Glomerular visceral epithelial cell (primary cell): ENCODE data around the gene METTL23.

Experiments used
- DNase-seq: peaks from one replicate; pipeline ENCODE4 v3.0.0-alpha.2; 2016; ENCODE audit errors: extremely low spot score

Gene METTL23

DNA sequence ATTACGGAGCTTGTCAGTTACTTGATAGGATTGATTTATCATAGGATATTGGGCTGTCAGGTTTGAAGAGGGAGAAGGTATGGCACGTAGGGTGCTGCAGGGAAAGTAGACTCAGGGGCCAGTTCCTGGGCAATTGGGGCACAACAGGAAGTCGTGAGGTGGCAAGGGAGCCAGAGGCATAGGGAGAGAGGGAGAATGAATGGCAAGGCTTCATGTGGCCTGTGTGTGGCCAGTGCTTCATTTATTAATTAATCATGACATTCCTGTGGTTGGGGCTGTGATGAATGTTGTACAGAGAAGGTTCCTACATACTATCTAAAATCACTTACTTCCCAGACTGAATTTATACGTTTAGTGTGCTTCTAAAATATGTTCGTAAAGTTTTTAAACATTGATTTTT is 30.6 kb downstream of the METTL23 start:
- no peak for DNase-seq

DNA sequence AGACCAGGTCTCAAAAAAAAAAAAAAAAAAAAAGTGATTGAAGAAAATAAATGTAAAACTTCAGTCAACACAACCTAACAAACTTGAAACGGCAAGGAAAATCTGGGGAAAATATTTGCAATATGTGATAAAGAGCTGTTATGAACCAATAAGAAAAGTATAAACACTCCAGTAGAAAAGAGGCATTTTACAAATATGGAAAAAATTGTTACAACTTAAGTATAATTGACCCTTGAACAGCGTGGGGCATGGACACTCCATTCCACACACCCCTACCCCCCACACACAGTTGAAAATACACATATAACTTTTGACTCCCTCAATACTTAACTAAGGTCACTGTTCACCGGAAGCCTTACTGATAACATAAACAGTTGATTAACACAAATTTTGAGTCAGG is 31.9 kb downstream of the METTL23 start:
- no peak for DNase-seq

DNA sequence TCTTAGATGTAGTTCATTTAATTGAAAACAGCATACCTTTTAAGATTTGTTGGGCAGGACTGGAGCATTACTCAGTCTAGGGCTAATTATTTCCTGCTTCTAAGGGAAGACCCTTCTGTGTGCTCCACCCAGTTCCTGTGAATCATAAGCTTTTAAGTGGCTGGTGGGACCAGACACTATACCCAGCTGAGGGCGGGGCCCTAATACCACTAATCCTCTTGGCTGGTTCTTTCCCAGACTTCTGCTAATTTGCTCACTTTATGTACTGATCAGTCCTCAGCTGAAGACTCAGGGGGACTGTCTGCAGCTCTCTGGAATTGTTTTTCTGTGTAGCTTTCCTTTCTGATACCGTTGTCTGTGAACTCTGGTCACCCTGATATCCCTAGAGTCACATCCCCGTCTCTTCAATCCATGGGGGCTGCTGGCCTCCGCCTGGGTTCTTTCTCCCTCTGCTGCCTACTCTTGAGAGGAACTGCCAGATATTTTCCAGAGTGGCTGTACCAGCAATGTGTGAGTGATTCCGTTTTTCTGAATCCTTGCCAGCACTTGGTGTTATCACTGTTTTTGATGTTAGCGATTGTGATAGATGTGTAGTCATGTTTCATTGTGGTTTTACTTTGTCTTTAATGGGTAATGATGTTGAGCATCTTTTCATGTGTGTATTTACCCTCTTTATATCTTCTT is 46.3 kb downstream of the METTL23 start:
- DNase-seq, result peak; percentile 86

DNA sequence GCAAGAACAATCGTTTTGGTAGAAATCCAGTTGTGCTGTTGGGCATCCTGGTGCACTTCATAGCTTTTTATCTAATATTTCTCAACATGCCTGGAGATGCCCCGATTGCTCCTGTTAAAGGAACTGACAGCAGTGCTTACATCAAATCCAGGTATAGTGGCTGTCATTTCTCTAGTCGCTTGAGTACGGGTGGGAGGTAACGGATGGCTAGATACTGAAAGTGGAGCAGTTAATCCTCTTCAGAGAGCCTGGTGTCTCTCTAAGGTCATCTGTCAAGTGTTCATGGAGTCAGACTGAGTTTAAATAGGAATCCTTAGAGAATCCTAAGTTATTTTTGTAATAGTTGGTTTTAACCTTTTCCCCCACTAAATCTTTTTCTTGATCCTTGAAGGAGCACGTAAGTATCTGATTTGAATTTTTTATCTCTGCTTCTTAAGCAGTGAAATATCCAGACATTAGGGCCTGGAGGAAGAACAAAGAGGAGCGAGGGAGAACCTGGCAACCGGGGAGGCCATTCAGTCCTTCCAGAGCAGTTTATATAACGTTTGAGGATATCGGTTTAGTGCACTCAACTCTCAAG is 48.5 kb downstream of the METTL23 start:
- no peak for DNase-seq

DNA sequence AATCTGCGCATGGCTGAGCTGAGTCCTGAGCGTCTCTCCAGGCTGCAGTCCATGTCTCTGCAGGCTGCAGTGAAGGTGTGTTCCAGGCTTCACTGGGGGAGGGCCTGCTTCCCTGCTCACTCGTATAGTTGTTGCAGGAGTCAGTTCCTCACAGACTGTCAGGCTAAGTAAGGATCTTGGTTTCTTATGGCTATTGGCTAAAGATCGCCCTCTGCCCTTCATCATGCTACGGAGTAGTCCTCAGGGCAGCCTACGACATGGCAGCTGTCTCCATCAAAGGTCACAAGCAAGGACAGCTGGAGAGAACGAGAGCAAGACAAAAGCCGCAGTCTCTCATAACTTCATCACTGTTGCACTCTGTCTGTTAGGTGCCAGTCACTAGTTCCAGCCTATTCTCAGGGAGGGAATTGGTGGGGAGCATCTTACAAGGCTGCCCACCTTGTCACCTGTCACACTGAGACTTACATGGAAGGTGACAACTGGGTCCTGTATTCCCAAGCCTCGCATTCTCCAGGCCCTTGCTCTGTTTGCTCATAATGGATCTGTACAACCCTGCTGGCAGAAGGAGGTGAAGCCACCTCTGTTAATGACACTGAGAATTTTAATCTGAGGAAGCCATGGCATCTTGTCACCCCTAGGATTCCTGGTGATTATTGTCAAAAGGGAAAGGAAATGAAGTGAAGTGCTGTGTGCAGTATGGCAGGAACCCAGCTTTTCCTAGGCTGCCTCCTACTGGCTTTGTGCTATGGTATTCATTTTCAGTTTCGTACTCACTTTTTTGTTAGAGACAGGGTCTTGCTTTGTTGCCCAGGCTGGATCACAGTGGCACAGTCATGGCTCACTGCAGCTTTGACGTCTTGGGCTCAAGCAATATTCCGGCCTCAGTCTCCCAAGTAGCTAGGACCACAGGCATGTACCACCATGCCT is 54.7 kb downstream of the METTL23 start:
- DNase-seq, result no peak

DNA sequence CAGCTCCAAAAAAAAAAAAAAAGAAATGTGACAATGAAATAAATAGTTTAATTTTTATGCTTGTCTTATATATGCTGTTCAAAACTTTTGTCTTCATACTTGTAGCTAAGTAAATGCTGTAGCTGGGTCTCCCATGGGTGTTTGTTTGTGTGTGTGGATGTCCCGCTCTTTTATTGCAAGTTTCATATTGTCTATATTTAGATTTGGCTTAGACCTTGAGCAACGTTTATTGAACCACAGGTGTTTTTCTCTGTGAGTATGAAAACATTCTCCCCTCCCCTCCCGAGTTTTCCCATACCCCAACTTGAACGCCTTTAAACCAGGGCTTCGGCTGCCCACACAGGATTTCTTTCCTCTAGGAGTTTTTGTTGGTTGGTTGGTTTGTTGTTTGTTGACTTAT is 56.5 kb downstream of the METTL23 start:
- DNase-seq, result no peak
